CD4-positive, alpha-beta T cell treated with Interleukin-4 for 4 hours (primary cell): Measurements from ENCODE around the gene PPP4C.
"Not testable (repeated sequence)": the region's sequence is repeated elsewhere in the genome, so short reads cannot be mapped to it uniquely, and the experiment has no call there.

Experiments
- DNase-seq: peaks from one replicate; pipeline ENCODE4 v3.0.0-alpha.2; 2020

Gene PPP4C

DNA sequence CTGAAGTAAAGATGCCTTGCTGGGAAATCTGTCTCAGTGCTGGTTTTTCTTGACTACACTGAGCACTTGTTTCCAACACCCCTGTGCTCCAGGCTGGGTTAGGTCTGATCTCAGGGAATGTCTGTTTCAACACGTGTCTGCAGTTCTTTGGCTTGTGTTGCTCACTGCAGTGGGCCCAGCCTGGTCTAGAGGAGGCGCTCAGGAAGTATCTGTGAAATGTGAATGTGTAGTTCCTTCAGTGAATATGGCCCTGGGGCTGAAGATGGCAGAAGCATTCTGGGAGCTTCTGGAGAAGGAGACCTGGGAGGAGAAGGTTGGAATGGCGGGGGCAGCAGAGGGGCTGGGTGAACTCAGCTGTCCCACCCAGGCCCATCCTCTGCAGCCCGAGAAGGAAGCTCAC, 28.3 kb downstream of the PPP4C start:
- DNase-seq = no peak

GRCh38 chr16:30104492-30104891, 28.7 kb downstream of the PPP4C start:
- DNase-seq = no peak

DNA sequence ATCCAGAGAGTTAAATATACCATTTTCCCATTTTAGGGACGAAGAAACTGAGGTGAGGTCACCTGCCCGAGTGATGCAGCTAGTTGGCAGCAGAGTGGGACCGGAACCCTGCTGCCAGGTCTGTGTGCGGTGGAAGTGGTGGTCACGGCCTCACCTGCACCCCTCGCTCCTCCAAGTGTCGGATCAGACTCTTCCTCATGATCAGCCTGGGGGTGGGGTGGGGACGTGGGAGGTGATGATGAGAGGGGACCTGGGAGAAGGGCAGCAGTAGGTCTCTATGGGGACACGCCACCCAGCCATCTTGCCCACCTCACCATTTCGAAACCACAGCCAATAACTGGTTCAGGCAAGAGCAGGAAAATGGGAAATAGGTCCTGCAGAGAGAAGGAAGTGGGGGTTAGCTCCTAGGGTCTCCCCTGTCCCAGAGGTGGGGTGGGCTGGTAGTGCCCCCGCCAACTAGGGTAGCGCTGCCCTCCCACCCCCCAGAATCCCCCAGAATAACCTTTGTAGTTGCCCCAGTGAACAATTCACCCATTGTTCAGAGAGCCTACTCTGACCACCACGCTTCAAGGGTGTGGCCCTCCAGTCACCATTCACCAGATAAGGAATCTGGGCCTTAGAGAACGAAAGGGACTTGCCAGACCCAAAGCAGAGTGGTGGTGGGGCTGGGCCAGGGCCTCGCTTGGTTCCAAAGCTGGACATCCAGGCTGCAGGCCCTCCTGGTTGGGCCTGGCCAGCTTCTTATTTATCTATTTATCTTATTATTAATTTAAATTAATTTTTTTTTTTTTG, 32.5 kb downstream of the PPP4C start:
- DNase-seq = no peak

GRCh38 chr16:30110661-30111060, 34.9 kb downstream of the PPP4C start:
- DNase-seq = no peak

DNA sequence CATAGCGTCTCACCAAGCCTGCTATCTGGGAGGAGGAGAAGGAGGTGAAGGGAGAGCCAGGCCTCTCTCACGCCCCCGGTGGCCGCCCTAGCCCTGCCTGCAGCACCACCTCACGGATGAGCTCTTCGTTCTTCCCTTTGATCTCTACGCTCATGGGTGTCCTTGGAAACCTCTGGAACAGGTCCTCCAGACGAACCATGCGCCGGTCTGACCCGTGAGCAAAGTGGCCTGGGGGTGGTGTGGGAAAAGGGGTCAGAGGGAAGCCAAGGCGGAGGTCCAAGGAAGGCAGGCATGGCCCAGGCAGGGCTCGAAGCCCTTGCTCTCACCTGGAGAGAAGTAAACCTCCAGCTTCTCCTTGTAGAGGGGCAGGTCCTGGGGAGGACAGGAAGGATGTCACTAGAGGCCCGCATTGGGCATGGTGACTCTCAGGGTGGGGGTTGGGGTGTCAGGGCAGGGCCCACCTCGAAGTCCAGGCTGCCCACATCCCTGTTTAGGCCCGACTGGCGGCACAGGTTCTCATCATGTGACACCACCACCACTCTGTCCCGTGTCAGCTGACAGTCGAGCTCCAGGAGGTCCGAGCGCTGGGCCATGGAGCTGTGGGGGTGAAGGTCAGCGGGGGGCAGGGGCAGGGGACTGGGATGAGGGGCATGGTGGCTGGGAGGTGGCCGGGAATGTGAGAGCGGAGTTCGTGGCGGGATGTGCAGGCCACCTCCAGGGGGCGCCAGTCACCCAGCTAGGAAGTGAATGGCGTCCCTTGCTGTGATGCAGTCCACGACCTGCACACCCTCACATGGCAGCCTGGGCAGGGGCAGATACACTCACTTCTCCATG, 36.6 kb downstream of the PPP4C start:
- DNase-seq = peak; percentile 38

DNA sequence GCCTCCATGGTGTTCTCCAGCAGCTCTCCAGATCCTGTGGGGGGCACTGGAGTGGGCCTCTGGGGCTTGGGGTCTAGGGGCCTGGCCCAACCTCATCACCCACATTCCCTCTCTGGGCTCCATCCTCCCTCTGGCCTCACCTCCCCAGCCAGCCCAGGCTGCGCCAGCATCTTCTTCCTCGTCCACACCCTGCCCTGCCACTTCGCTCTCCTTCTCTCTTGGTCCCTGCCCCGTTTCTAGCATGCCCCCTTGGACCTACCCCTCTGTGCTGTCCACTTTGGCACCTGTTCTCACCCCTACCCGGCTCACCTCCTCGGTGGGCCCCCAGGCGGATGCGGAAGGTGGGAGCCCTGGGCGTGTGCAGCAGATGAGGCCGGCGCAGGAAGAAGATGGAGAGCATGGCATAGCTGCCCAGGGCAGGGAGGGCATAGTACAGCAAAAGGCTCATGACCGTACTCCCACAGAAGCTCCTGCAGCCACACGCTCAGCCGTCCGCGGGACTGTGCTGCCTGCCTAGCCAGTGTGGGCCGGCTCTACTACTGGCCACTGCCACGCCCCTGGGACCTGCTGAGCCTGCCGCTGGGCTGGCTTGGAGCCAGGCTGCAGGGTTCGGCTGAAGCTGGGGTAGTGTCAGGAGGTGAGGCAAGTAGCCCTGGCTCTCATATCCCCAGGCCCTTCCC, 37.4 kb downstream of the PPP4C start, which contains the start of gene GDPD3:
TSS of gene GDPD3 (minus strand) at position 507 of the 680 bp plus-strand sequence. CDS start at position 448, 59 bp downstream.
- no peak for DNase-seq

DNA sequence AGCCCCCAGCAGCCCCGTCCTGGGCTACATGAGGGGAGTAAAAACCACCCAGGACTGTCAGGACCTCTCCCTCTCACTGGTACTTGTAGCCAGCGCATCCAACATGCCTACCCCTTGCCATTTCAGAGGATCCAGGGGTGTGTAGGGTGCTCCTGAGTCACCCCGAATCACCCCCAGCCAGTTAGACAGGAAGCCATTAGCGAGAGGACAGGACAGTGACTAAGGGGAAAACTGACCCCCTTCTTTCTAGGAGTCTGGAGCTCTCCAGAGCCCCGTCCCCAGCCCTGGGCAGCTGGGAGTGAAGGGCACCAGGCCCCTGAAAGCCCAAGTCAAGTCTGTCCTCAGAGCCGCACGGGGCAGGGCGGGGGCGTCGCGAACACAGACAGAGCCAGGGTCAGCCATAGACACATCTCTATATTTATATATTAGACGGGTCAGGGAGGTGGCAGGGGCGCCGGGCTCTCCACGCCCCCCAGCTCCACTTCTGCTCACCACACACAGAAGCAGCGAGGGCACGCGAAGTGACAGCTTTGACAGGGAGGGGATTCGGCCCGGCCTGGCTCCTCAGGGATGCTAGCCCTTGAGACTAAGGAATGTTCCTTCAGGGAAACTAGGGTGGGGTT, 38.0 kb downstream of the PPP4C start:
- DNase-seq = no peak

DNA sequence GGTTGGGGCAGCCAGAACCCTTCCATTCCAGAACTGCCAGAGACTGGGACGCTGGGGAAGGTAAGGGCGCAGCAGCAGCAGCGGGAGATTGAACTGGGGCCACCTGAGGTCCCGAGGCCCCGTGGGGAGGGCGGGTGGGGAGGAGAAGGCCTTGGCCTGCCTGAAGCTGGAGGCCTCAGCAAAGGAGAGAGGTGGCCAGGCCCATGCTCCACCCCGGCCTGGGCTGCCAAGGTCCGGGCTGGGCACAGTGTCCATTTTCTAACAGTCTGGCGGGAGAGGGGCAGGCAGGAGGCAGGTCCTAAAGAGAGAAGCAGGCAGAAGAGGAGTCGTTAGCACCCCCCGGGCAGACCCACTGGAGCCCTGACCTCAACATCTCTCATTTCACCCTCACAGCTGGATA, 38.6 kb downstream of the PPP4C start:
- no peak for DNase-seq

GRCh38 chr16:30114833-30115232, 39.0 kb downstream of the PPP4C start:
- DNase-seq = not testable (repeated sequence)

DNA sequence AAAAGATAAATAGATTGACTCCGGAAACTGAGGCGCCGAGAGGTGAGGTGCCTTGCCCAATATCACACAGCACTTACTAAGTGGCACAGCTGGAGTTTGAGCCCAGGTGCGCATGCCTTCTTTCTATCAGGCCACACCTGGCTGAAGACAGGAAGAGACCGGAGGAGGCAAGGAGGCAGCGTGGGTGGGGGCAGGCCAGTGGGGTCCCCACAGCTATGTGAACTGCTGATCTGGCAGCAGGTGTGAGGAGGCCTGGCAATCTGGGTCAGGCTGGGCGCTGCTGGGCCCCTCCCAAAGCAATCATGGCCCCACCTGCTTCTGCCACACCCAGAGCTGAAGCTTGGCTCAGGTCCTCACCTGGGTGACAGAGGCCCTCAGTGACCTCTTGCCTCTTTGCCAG, 39.4 kb downstream of the PPP4C start:
- peak; percentile 50 for DNase-seq

- DNase-seq = no peak
These were observed 40.8 kb downstream of the PPP4C start for GRCh38 chr16:30116291-30117207.

- no peak for DNase-seq
These were observed 42.0 kb downstream of the PPP4C start for GRCh38 chr16:30117768-30118167.

- DNase-seq = no peak
These were observed 43.6 kb downstream of the PPP4C start for GRCh38 chr16:30119428-30119827.

GRCh38 chr16:30120340-30121105, 44.7 kb downstream of the PPP4C start:
- DNase-seq = no peak

- no peak for DNase-seq
These were observed 46.2 kb downstream of the PPP4C start for GRCh38 chr16:30121741-30122571.

DNA sequence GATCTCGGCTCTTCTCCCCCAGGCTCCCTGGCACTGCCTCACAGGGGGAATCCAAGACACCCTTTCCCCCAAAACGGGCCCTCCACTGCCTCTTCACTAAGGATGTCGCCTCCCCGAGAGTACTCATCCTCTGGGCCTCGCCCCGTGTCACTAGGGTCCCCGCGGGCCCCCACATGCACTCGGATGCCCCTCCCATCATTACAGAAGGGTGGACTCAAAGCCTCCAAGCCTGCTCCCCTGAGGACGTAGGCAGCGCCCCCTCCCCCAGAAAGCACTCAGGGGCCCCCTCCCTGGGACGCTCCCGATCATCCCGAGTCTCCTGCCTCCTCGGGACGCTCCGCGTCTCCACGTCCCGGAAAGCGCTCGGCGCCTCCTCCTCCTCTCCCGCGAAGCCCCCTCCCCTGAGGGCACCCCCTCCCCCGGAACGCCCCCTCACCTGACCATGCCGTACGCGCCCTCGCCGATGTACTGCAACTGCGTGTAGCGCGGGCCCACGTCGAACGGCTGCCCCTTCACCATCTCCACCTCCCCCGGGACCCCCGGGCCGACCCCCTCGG, 46.9 kb downstream of the PPP4C start:
- DNase-seq = peak; percentile 4

DNA sequence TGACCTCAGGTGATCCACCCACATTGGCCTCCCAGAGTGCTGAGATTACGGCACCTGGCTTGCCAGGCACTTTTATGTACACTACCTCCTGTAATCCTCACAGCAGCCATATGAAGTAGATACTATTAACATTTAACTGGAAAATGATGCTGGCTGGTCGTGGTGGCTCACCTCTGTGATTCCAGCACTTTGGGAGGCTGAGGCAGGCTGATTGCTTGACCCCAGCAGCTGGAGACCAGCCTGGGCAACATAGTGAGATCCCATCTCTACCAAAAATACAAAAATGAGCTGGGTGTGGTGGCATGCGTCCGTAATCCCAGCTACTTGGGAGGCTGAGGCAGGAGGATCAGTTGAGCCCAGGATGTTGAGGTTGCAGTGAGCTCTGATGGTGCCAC, 49.2 kb downstream of the PPP4C start:
- DNase-seq = no peak

GRCh38 chr16:30125690-30126089, 49.9 kb downstream of the PPP4C start:
- not testable (repeated sequence) for DNase-seq

GRCh38 chr16:30127993-30128392, 52.2 kb downstream of the PPP4C start:
- no peak for DNase-seq
